Endometrial microvascular endothelial cells (primary cell): ENCODE data around the gene DDX31. TPM values are rescaled to one million over a fixed set of nuclear protein-coding genes. Genes with fewer than 3 reads are reported as not detected.

Experiments
- in situ Hi-C: cut with HindIII; loops from 2 replicates; pipeline ENCODE4 v1.10.0; 2017; ENCODE audit warnings: low sequenced_read_pairs, low pct_unique_long_range_greater_than_20kb; ENCODE audit errors: inconsistent ontology term
- total RNA-seq: library from RNA; depleted of rRNA; stranded (reverse); fragments of >200 nt; gene quantifications from one replicate; pipeline ENCODE4 v1.2.3, GENCODE V29; 2015; ENCODE audit errors: inconsistent ontology term

Gene DDX31
- total RNA-seq, 1 donor from 2014 or later: 14.7 TPM

GRCh38 chr9:132610661-132611060, 59.1 kb downstream of the DDX31 start:
- in situ Hi-C loops: no loop called here

GRCh38 chr9:132609829-132610228, 60.0 kb downstream of the DDX31 start:
- in situ Hi-C loops: no loop called here

- in situ Hi-C loops: no loop called here
Measured at GRCh38 chr9:132609184-132609583, 60.6 kb downstream of the DDX31 start.

- in situ Hi-C loops: no loop called here
Measured at GRCh38 chr9:132606066-132606465, 63.7 kb downstream of the DDX31 start.

GRCh38 chr9:132605387-132605786, 64.4 kb downstream of the DDX31 start:
- in situ Hi-C loops: no loop called here

- in situ Hi-C loops: no loop called here
Measured at GRCh38 chr9:132602207-132602606, 67.6 kb downstream of the DDX31 start.

- in situ Hi-C loops: no loop called here
Measured at GRCh38 chr9:132600326-132600984, 69.3 kb downstream of the DDX31 start.

GRCh38 chr9:132597073-132597775, 72.6 kb downstream of the DDX31 start:
- in situ Hi-C loops: no loop called here

- in situ Hi-C loops: no loop called here
Measured at GRCh38 chr9:132596200-132596599, 73.6 kb downstream of the DDX31 start.

- in situ Hi-C loops: no loop called here
Measured at GRCh38 chr9:132595319-132595718, 74.5 kb downstream of the DDX31 start.

- in situ Hi-C loops: no loop called here
Measured at GRCh38 chr9:132594412-132594811, 75.4 kb downstream of the DDX31 start.

GRCh38 chr9:132592451-132592850, 77.3 kb downstream of the DDX31 start:
- in situ Hi-C loops: no loop called here

- in situ Hi-C loops: no loop called here
Measured at GRCh38 chr9:132591751-132592314, 78.0 kb downstream of the DDX31 start.

GRCh38 chr9:132591244-132591643, 78.5 kb downstream of the DDX31 start:
- in situ Hi-C loops: no loop called here

- in situ Hi-C loops: no loop called here
Measured at GRCh38 chr9:132590318-132591182, 79.2 kb downstream of the DDX31 start.

GRCh38 chr9:132590037-132590317, 79.8 kb downstream of the DDX31 start:
- in situ Hi-C loops: no loop called here

GRCh38 chr9:132589148-132590036, 80.4 kb downstream of the DDX31 start:
- in situ Hi-C loops: no loop called here

- in situ Hi-C loops: no loop called here
Measured at GRCh38 chr9:132588501-132589147, 81.2 kb downstream of the DDX31 start.
